NCI-H1436 treated with DMSO at 0.1 percent for 48 hours (cell line): ENCODE data around the gene SENP5.
"Not testable (repeated sequence)": the region's sequence is repeated elsewhere in the genome, so short reads cannot be mapped to it uniquely, and the experiment has no call there.

Experiments
- DNase-seq: peaks from one replicate; lab custom pipeline; 2025; lab: John Stamatoyannopoulos, UW

Gene SENP5

DNA sequence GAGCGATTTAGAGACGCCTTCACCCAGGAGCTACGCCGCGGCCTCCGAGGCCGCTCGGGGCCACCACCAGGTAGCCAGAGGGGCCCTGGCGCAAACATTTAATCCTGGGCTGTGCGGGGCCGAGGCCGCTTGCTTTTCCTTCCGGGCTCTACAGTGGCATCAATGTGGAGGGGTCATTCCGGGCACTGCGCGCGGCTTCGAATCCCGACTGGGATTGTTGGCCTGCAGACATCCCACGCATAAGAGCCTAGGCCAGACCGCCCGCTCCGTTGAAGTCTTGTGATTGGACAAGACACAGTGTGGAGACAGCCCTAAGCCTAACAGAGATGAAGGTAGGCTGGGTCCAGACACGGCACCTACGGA, 75.2 kb downstream of the SENP5 start:
- no peak for DNase-seq

DNA sequence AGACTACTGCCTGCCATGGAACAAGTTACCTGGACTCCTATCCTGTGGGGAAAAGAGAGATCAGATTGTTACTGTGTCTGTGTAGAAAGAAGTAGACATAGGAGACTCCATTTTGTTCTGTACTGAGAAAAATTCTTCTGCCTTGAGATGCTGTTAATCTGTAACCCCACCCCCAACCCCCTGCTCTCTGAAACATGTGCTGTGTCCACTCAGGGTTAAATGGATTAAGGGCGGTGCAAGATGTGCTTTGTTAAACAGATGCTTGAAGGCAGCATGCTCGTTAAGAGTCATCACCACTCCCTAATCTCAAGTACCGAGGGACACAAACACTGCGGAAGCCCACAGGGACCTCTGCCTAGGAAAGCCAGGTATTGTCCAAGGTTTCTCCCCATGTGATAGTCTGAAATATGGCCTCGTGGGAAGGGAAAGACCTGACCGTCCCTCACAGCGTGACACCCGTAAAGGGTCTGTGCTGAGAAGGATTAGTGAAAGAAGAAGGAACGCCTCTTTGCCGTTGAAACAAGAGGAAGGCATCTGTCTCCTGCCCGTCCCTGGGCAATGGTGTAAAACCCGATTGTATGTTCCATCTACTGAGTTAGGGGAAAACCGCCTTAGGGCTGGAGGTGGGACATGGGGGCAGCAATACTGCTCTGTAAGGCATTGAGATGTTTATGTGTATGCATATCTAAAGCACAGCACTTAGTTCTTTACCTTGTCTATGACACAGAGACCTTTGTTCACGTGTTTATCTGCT, 76.5 kb downstream of the SENP5 start:
- DNase-seq: not testable (repeated sequence)

DNA sequence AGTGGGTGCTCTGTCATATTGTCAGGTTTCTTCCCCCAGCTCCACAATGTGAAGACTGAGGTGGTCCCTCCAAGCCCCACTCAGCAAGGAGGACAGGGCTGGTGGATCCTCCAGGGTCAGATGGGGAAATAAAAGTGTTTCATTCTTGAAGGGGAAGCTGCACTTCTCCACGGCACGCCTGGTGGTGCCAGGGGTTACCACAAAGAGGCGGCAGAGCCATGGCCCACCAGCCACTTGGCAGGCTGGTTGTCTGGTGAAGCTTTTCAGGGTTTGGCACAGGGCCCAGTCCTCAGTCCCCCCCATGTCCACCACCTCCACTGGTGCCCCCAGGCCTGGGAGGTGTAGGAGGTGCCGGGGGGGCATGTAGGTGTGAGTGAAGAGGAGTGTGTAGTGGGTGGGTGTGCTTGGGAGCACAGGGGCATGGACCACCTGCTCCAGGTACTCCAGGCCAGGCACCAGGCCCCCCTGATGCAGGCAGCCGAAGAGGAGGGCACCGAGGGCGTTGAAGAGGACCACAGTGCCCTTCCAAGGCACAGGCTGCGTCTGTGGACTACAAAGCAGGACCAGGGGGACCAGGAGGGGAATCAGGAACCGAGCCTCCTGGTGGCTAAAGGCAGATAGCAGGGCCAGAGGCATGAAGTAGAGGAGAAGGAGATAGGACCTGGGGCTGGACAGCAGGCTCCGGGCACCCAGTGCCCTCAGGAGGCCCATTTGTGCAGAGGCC, 79.6 kb downstream of the SENP5 start:
- no peak for DNase-seq

DNA sequence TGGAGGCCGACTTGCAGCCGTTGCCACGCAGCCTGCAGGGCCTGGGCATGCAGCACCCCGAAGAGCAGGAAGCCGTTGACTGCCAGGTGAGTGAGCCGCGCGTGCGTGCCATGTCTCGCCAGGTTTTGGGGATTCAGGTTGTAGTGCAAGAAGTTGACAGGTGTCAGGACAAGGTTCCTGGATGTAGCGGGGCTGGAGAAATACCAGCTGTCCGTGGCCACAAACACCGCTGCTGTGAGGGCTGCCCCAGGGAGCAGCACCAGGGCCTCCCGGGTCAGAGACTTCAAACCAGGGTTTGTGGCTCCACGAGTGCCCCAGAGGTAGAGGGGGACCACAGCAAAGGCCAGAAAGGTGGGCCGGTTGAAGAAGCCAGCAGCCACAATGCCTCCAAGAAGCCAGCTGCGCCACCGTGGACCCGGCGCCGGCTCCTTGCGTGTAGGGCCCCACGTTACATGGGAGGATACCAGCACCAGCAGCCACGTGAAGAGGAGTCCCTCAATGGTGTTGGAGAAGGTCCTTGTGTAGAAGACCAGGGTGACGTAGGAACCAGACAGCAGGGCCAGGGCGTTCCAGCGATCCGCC, 80.2 kb downstream of the SENP5 start:
- DNase-seq: no peak

DNA sequence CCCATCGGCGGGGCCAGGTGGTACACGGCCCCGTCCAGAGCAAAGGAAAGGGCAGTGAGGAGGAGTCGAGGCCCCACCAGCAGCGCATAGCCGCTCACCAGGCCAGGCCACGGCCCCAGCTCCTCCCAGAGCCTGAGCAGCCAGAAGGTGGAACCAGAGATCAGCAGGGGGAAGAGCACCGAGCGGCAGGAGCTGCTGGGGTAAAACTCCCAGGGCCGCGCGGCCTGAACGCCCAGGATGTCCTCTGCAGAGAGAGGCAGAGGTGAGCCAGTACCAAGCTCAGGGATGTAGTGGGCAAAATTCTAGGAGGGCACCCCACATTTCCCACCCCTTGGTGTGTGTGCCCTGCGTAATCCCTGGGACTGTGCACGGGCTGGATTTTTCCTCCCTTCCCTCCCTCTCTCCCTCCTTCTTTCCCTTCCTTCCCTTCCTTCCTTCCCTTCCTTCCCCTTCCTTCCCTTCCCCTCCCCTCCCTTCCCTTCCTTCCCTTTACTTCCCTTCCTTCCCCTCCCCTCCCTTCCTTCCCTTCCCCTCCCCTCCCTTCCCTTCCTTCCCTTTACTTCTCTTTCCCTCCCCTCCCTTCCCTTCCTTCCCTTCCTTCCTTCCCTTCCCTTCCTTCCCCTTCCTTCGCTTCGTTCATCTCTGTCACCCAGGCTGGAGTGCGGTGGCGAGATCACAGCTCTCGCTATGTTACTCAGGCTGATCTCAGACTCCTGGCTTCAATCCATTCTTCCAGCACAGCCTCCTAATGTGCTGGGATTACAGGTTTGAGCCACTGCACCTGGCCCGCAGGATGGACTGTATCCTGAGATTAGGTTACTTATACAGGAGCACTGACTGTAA, 80.9 kb downstream of the SENP5 start:
- no peak for DNase-seq

DNA sequence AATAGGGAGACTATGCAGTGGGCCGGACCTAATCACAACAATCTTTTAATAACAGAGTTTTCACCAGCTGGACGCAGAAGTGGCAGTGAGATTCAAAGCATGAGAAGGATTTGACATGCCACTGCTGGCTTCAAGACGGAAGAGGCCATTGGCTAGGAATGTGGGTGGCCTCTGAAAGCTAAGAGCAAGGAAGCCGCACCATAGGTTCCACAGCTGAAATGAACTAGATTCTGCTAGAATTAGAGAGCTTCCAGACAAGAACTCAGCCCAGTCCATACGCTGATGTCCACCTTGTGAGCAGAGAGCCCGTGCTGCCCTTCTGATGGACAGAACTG, 81.5 kb downstream of the SENP5 start:
- no peak for DNase-seq

DNA sequence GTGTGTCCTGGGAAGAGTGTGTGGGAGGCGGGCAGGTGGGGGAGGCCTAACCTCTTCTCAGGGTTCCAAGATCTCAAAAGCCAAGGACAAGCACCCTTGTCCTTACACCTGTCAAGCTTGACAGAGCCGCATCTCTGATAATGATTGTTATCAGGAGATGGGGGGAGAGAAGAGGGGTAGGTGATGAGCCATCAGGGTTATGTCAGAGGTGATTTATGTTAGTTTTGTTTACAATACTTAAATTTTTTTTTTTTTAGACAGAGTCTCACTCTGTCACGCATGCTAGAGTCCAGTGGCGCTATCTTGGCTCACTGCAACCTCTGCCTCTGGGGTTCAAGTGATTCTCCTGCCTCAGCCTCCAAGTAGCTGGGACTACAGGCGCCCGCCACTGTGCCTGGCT, 82.0 kb downstream of the SENP5 start:
- no peak for DNase-seq

DNA sequence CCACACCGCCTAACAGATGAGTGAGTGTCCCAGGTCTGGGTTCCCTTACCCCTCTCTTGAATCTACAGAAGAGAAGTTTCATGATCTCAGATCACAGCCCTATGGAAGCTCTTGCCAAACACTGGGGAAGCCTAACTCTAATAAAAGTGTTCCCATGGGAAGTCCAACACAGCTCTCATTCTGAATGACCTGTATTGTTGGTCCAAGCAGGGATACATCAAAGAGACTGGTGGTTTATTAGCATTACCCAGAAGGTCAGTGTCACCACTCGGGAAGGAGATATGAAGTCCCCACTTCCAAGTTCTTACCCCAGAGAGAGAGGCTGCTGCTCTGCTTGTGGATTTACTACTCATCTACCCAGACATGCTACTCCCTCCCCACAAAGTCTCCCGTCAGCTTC, 83.7 kb downstream of the SENP5 start:
- DNase-seq: no peak

DNA sequence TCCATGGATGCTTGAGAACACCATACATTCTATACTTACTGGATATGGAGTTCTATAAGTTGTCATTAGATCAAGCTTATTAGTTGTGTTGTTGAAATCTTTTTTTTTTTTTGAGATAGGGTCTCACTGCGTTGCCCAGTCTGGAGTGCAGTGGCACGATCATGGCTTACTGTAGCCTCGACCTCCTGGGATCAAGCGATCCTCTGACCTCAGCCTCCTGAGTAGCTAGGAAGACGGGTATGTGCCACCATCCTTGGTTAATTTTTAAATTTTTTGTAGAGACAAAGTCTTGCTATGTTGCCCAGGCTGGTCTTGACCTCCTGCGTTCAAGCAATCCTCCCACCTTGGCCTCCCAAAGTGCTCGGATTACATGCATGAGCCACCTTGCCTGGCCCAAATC, 87.1 kb downstream of the SENP5 start:
- DNase-seq: no peak

DNA sequence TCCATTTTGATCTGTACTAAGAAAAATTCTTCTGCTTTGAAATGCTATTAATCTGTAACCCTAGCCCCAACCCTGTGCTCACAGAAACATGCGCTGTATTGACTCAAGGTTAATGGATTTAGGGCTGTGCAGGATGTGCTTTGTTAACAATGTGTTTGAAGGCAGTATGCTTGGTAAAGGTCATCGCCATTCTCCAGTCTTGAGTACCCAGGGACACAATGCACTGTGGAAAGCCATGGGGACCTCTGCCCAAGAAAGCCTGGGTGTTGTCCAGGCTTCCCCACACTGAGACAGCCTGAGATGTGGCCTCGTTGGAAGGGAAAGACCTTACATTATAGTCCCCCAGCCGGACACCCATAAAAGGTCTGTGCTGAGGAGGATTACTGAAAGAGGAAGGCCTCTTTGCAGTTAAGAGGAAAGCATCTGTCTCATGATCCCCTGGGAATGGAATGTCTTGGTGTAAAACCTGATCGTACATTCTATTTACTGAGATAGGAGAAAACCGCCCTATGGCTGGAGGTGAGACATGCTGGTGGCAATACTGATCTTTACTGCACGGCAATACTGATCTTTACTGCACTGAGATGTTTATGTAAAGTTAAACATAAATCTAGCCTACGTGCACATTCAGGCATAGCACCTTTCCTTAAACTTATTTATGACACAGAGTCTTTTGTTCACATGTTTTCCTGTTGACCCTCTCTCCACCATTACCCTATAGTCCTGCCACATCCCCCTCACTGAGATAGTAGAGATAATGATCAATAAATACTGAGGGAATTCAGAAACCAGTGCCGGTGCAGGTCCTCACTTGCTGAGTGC, 94.6 kb downstream of the SENP5 start:
- no peak for DNase-seq

DNA sequence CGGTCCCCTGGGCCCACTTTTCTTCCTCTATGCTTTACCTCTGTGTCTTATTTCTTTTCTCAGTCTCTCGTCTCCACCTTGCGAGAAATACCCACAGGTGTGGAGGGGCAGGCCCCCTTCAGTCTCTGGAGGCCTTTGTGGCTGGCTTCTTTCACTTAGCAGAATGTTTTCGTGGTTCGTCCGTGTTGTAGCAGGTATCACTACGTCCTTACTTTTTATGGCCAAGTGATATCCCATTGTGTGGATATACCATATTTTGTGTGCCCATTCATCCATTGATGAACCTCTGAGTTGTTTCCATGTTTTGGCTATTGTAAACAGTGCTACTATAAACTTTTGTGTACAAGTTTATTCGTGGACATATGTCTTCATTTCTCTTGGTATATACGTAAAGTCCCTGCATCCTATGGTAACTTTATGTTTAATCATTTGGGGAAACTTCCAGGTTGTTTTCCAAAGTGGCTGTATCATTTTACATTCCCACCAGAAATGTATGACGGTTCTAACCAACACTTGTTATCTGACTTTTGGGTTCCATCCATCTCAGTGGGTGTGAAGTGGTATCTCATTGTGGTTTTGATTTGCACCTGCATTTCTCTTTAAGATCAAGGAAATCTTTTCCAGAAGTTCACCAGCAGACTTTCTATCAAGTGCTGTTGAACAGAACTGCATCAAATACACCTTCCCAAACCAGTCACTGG, 95.4 kb downstream of the SENP5 start:
- DNase-seq: no peak

DNA sequence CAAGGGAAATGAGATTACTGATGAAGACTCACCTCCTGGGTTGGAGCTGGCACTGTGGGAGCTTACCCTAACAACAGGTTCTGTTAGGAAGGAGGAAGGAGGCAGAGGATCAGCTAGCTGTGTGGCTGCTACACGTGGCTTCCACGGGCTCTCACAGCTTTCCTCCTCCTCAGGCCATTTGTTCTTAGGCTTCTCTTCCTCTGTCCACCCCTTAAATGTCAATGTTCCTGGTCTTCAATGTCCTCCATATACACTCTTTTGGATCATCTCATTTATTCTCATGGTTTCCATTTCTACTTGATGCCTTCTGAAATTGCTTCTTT, 95.9 kb downstream of the SENP5 start:
- no peak for DNase-seq

DNA sequence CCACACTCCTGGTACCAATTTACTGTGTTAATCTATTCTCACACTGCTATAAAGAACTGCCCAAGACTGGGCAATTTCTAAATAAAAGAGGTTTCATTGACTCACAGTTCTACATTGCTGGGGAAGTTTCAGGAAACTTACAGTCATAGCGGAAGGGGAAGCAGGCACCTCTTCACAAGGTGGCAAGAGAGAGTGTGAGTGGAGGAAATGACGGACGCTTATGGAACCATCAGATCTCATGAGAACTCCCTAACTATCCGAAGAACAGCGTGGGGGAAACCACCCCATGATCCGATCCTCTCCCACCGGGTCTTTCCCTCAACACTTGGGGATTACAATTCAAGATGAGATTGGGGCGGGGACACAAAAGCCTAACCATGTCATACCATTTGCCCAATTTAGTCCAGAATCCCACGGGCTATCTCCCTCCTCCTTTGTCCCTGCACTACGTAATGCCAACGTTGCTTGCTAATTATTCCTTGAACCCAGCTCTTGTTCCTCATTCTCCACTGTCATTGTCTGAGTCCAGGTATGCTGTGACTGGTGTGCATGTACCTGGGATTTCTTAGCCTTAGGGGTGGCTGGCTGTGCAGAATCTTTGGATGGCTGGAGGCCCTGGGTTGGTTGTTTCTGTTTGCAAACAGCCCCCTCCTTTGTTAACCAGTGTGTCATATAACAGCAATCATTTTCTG, 97.5 kb downstream of the SENP5 start:
- no peak for DNase-seq

DNA sequence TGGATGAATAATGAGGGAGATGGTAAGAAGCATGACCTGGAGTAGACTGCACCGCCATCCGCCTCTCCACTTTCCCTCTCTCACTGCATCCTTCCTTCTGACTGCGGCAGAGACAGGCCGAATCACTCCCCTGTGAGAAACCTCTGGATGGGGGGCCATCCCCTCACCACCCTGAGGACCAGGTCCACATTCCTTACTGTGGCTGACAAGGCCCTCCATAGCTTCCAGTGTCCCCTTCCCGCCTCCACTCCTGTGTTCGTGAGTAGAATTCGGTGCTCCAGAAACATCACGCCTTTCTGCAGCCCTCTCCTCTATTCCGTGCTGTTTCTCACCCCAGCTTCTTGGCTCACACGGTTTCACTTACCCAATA, 98.1 kb downstream of the SENP5 start:
- no peak for DNase-seq

DNA sequence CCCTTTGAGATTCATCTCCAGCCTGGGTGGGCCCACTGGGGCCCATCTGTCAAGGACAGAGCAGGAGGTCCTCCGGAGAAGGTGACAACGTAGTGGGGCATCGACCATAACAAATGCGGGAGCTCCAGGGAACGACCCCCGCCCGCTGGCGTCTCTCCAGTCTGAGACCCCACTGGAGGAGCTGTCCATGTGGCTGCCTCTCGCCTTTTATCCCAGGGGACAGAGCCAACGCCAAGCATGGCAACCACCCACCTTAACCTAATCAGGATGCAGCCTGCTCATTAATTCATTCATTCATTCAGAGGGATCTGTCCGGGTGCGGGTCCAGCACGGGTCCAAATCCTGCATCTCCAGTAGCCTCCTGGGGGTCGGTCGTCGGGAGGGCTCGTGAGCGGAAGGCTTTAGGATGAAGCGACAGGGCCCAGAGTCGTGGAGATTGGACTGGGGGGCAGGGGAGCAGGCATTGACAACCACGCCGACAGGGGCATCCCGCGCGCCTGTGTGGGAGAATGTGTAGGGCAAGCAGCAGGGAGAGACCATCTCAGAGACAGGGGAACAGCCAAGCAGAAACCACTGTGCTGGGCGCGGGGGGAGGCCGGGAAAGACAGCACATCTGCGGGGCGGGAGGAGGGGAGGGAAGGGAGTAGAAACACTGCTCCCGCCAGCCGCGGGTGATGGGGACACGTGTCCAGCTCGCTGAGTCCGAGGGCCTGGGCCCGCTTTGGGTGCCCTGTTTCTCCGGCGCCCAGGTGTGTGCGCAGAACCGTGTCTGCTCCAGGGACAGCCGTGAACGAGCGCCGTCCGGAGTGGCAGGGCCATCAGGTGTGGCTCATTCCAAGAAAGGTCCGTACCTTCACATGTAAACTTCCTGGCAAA, 99.0 kb downstream of the SENP5 start:
- no peak for DNase-seq

DNA sequence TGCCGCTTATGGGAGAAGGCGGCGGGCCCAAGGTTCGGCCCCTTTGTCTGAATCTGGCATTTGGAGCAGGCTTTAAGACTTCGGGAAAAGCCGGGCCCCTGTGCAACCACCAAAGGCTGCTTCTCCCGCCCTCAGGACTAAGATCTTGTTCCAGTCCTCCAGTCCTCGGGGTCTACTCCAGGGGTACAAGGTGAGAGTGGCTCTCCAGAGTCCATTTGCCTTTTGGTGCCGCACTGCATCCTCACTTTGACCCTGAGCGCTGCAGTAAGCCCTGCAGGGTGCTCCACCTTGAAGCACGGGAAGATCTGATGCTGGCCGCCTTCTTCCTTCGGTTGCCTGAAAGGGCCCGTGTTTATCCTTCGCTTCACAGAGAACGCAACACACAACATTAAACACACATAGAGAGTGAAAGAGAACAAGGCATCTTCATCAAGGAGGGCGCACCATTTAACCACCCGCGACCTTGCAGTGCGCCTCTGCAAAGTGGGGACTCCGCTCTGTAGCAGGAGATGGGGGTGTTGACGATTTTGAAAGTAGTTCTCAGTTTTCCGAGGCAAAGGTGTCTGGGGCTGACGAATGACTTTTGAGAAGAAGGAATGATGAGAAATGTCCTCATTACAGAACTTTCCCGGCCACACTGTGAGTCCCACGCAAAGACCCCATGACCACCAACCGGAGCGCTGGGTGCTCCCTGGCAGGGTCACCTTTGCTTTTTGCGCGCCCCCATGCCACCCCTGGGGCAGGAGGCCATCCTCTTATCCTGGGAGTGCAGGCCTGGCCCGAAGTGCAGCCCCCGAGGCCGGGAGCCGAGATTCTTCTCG, 99.9 kb downstream of the SENP5 start:
- DNase-seq: no peak

DNA sequence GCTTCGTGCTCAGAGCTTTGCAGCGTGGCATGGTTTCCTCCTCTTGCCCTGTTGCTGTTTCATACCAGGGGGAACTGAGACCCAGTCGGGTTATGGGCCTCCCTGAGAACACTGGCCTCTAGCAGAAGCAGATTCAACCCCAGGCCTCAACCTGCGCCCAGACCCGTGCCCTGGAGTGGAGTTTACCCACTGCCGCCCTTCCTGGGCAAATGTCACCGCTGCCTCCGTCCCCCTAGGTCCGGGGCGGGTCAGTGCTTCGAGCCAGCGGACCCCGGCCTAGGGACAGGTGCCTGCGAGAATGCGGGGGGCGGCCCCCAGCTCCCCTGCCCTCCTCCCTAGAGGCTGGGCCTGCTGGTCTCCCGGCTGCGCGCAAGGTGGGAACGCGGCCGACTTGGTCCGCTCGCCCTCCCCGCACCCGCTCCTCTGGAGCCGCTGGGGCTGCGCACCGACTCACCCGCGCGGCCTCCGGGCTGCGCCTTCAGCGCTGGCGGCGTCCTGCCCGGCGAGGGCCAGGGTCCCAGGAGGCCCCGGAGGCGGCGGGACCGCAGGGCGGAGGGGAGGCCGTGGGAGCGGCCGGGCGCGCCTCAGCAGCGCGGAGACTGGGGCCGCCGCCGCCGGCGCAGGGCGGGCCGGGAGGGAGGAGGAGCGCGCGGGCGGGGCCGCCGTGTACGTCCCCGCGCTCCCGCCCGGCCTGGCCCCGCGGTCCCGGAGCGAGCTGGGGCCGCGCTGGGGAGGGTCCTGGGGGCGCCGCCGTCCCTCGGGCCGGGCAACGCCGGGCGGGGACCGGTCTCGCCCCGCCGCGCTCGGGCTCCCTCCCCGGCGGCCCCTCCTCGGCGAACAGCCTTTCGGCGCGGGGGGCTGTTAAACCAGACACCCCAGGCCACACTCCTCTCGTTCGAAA, 100.8 kb downstream of the SENP5 start, which contains the start of gene PIGZ:
TSS of gene PIGZ (minus strand) at position 601 of the 901 bp plus-strand sequence. CDS start 16,802 bp downstream, outside the sequence.
- no peak for DNase-seq
